ENCODE data around the gene GON4L. TPM values are rescaled to one million over a fixed set of nuclear protein-coding genes. Genes with fewer than 3 reads are reported as not detected.
A peak's percentile ranks its signal among the peaks of the same experiment; 100 is the strongest.
"Not testable (repeated sequence)": the region's sequence is repeated elsewhere in the genome, so short reads cannot be mapped to it uniquely, and the experiment has no call there.

Gene GON4L
- polyA plus RNA-seq, 1 donor (not counting 4 experiments of a cell fraction or from before 2014, with no cell fraction given), result 16.7 TPM

- Histone ChIP-seq H3K27ac (ENCODE audit: control insufficient read depth, insufficient read depth, low read length) (peak overlapping the region; percentile 49), H3K36me3 (ENCODE audit: control insufficient read depth in 2 of 2, extremely low read depth in 1 of 2, insufficient read depth in 2 of 2, low read length in 2 of 2) (no peaks in the 10 kb centered on the region), H3K4me3 (ENCODE audit: control insufficient read depth in 2 of 3, extremely low read depth in 1 of 3, insufficient read depth in 2 of 3, low read depth in 1 of 3, low read length in 3 of 3) (no peak overlapping the region), H4K20me1 (ENCODE audit: control insufficient read depth, extremely low read depth, insufficient read depth, low read length) (peaks cover 7% of the 10 kb centered on the region), H3K4me1 (ENCODE audit: control insufficient read depth, extremely low read depth, insufficient read depth, low read length) (peaks cover 17% of the 10 kb centered on the region), H3K9me3 (ENCODE audit: control insufficient read depth, low read depth, low read length) (no peaks in the 10 kb centered on the region), H3K9ac (ENCODE audit: control insufficient read depth, extremely low read depth, insufficient read depth, low read length) (no peak overlapping the region), H3K4me2 (ENCODE audit: control insufficient read depth, extremely low read depth, insufficient read depth, low read depth, low read length) (no peak overlapping the region), H3K79me2 (ENCODE audit: control insufficient read depth, insufficient read depth, low read length) (peaks cover 69% of the 10 kb centered on the region), H3K9me1 (ENCODE audit: control insufficient read depth, extremely low read depth, insufficient read depth, low read length) (peaks cover 5% of the 10 kb centered on the region), H2AFZ (ENCODE audit: control insufficient read depth, low read length) (no peak overlapping the region), H3K27me3 (ENCODE audit: control insufficient read depth, extremely low read depth, insufficient read depth, low read length) (no peaks in the 10 kb centered on the region)
- no peak for DNase-seq (ENCODE audit: low read depth, low spot score)
- TF ChIP-seq EZH2 (IDR thresholded peaks at IDR 0.05; ENCODE audit: low read length), result no peak
- TF ChIP-seq CTCF (optimal IDR thresholded peaks at IDR 0.05 in 1 of 3, IDR thresholded peaks at IDR 0.05 in 1 of 3, conservative IDR thresholded peaks at IDR 0.05 in 1 of 3; ENCODE audit: extremely low read depth in 1 of 3, insufficient read depth in 2 of 3, low read length in 3 of 3), result no peak
- no peak for FAIRE-seq
- dilution Hi-C loops (cut with MboI; ENCODE audit: extremely low pct_ligation_motif_present, low sequenced_read_pairs), result no loop called here
These were observed 150.9 kb downstream of the GON4L start for GRCh38 chr1:155706139-155706538.

GRCh38 chr1:155704414-155704813, 152.6 kb downstream of the GON4L start:
- H3K4me3 ChIP-seq (ENCODE audit: control insufficient read depth in 2 of 3, extremely low read depth in 1 of 3, insufficient read depth in 2 of 3, low read depth in 1 of 3, low read length in 3 of 3); H3K36me3 ChIP-seq (ENCODE audit: control insufficient read depth in 2 of 2, extremely low read depth in 1 of 2, insufficient read depth in 2 of 2, low read length in 2 of 2); H2AFZ ChIP-seq (ENCODE audit: control insufficient read depth, low read length); H4K20me1 ChIP-seq (ENCODE audit: control insufficient read depth, extremely low read depth, insufficient read depth, low read length); H3K9ac ChIP-seq (ENCODE audit: control insufficient read depth, extremely low read depth, insufficient read depth, low read length); H3K27me3 ChIP-seq (ENCODE audit: control insufficient read depth, extremely low read depth, insufficient read depth, low read length); H3K9me3 ChIP-seq (ENCODE audit: control insufficient read depth, low read depth, low read length); H3K9me1 ChIP-seq (ENCODE audit: control insufficient read depth, extremely low read depth, insufficient read depth, low read length); H3K4me2 ChIP-seq (ENCODE audit: control insufficient read depth, extremely low read depth, insufficient read depth, low read depth, low read length); H3K27ac ChIP-seq (ENCODE audit: control insufficient read depth, insufficient read depth, low read length); dilution Hi-C loops (cut with MboI; ENCODE audit: extremely low pct_ligation_motif_present, low sequenced_read_pairs); DNase-seq (ENCODE audit: low read depth, low spot score): not testable (repeated sequence)
- H3K79me2 ChIP-seq (ENCODE audit: control insufficient read depth, insufficient read depth, low read length), result peaks cover 74% of the 10 kb centered on the region
- peaks cover 17% of the 10 kb centered on the region for H3K4me1 ChIP-seq (ENCODE audit: control insufficient read depth, extremely low read depth, insufficient read depth, low read length)
- FAIRE-seq, result peak; percentile 78

- Histone ChIP-seq H3K27ac (ENCODE audit: control insufficient read depth, insufficient read depth, low read length) (no peak overlapping the region), H3K36me3 (ENCODE audit: control insufficient read depth in 2 of 2, extremely low read depth in 1 of 2, insufficient read depth in 2 of 2, low read length in 2 of 2) (no peaks in the 10 kb centered on the region), H3K9me1 (ENCODE audit: control insufficient read depth, extremely low read depth, insufficient read depth, low read length) (peaks cover 5% of the 10 kb centered on the region), H3K4me2 (ENCODE audit: control insufficient read depth, extremely low read depth, insufficient read depth, low read depth, low read length) (no peak overlapping the region), H3K27me3 (ENCODE audit: control insufficient read depth, extremely low read depth, insufficient read depth, low read length) (no peaks in the 10 kb centered on the region), H3K9ac (ENCODE audit: control insufficient read depth, extremely low read depth, insufficient read depth, low read length) (no peak overlapping the region), H2AFZ (ENCODE audit: control insufficient read depth, low read length) (no peak overlapping the region), H3K9me3 (ENCODE audit: control insufficient read depth, low read depth, low read length) (no peaks in the 10 kb centered on the region), H3K79me2 (ENCODE audit: control insufficient read depth, insufficient read depth, low read length) (peaks cover 74% of the 10 kb centered on the region), H3K4me3 (ENCODE audit: control insufficient read depth in 2 of 3, extremely low read depth in 1 of 3, insufficient read depth in 2 of 3, low read depth in 1 of 3, low read length in 3 of 3) (no peak overlapping the region), H4K20me1 (ENCODE audit: control insufficient read depth, extremely low read depth, insufficient read depth, low read length) (peaks cover 7% of the 10 kb centered on the region), H3K4me1 (ENCODE audit: control insufficient read depth, extremely low read depth, insufficient read depth, low read length) (peaks cover 17% of the 10 kb centered on the region)
- DNase-seq (ENCODE audit: low read depth, low spot score) (no peak), FAIRE-seq (no peak)
- no peak for TF ChIP-seq EZH2 (IDR thresholded peaks at IDR 0.05; ENCODE audit: low read length)
- no peak for TF ChIP-seq CTCF (optimal IDR thresholded peaks at IDR 0.05 in 1 of 3, IDR thresholded peaks at IDR 0.05 in 1 of 3, conservative IDR thresholded peaks at IDR 0.05 in 1 of 3; ENCODE audit: extremely low read depth in 1 of 3, insufficient read depth in 2 of 3, low read length in 3 of 3)
- dilution Hi-C loops (cut with MboI; ENCODE audit: extremely low pct_ligation_motif_present, low sequenced_read_pairs), result no loop called here
These were observed 153.8 kb downstream of the GON4L start for GRCh38 chr1:155703216-155703615.

- H3K4me3 ChIP-seq (ENCODE audit: control insufficient read depth in 2 of 3, extremely low read depth in 1 of 3, insufficient read depth in 2 of 3, low read depth in 1 of 3, low read length in 3 of 3); dilution Hi-C loops (cut with MboI; ENCODE audit: extremely low pct_ligation_motif_present, low sequenced_read_pairs); H3K9ac ChIP-seq (ENCODE audit: control insufficient read depth, extremely low read depth, insufficient read depth, low read length); H3K9me3 ChIP-seq (ENCODE audit: control insufficient read depth, low read depth, low read length); DNase-seq (ENCODE audit: low read depth, low spot score); H3K4me2 ChIP-seq (ENCODE audit: control insufficient read depth, extremely low read depth, insufficient read depth, low read depth, low read length); H4K20me1 ChIP-seq (ENCODE audit: control insufficient read depth, extremely low read depth, insufficient read depth, low read length); H3K27me3 ChIP-seq (ENCODE audit: control insufficient read depth, extremely low read depth, insufficient read depth, low read length); H3K36me3 ChIP-seq (ENCODE audit: control insufficient read depth in 2 of 2, extremely low read depth in 1 of 2, insufficient read depth in 2 of 2, low read length in 2 of 2); H3K9me1 ChIP-seq (ENCODE audit: control insufficient read depth, extremely low read depth, insufficient read depth, low read length); FAIRE-seq; H2AFZ ChIP-seq (ENCODE audit: control insufficient read depth, low read length); H3K27ac ChIP-seq (ENCODE audit: control insufficient read depth, insufficient read depth, low read length): not testable (repeated sequence)
- Histone ChIP-seq H3K79me2 (ENCODE audit: control insufficient read depth, insufficient read depth, low read length) (peaks cover 77% of the 10 kb centered on the region), H3K4me1 (ENCODE audit: control insufficient read depth, extremely low read depth, insufficient read depth, low read length) (peaks cover 17% of the 10 kb centered on the region)
These were observed 155.3 kb downstream of the GON4L start for GRCh38 chr1:155701675-155702074.
